ENCODE results near the gene MRC2. TPM values are rescaled to one million over a fixed set of nuclear protein-coding genes. Genes with fewer than 3 reads are reported as not detected.
"Not testable (repeated sequence)": the region's sequence is repeated elsewhere in the genome, so short reads cannot be mapped to it uniquely, and the experiment has no call there.

MRC2 gene
- 1.7 TPM for total RNA-seq

GRCh38 chr17:62627219-62627903 lies at the start of gene MRC2:
TSS of gene MRC2 (plus strand) at chr17:62627670. CDS start at chr17:62627803, 133 bp downstream.
- Histone ChIP-seq H3K9me3 (ENCODE audit: low read depth, low read length) (no peaks in the 10 kb centered on the region), H3K4me3 (ENCODE audit: low read length) (peak within 1 kb of the TSS; percentile 28), H3K4me1 (ENCODE audit: insufficient read depth, low read length) (peaks cover 23% of the 10 kb centered on the region), H3K27me3 (ENCODE audit: insufficient read depth, low read length) (no peaks in the 10 kb centered on the region)

GRCh38 chr17:62578757-62579487 lies 48.5 kb upstream of the MRC2 start:
- Histone ChIP-seq H3K4me3 (ENCODE audit: low read length) (no peak overlapping the region), H3K9me3 (ENCODE audit: low read depth, low read length) (no peaks in the 10 kb centered on the region), H3K4me1 (ENCODE audit: insufficient read depth, low read length) (no peaks in the 10 kb centered on the region)

GRCh38 chr17:62580947-62581346 lies 46.5 kb upstream of the MRC2 start:
- no peaks in the 10 kb centered on the region for H3K4me1 ChIP-seq (ENCODE audit: insufficient read depth, low read length)
- H3K9me3 ChIP-seq (ENCODE audit: low read depth, low read length), result no peaks in the 10 kb centered on the region
- no peak overlapping the region for H3K4me3 ChIP-seq (ENCODE audit: low read length)
- H3K27me3 ChIP-seq (ENCODE audit: insufficient read depth, low read length), result no peaks in the 10 kb centered on the region

More at GRCh38 chr17:62578757-62579487, 48.5 kb upstream of the MRC2 start:
- H3K27me3 ChIP-seq (ENCODE audit: insufficient read depth, low read length), result no peaks in the 10 kb centered on the region

- H3K9me3 ChIP-seq (ENCODE audit: low read depth, low read length), result no peaks in the 10 kb centered on the region
- H3K27me3 ChIP-seq (ENCODE audit: insufficient read depth, low read length), result no peaks in the 10 kb centered on the region
- no peak overlapping the region for H3K4me3 ChIP-seq (ENCODE audit: low read length)
- no peaks in the 10 kb centered on the region for H3K4me1 ChIP-seq (ENCODE audit: insufficient read depth, low read length)
Measured at GRCh38 chr17:62581764-62582163, 45.7 kb upstream of the MRC2 start.

GRCh38 chr17:62587554-62587953 lies 39.9 kb upstream of the MRC2 start:
- no peaks in the 10 kb centered on the region for H3K9me3 ChIP-seq (ENCODE audit: low read depth, low read length)
- H3K27me3 ChIP-seq (ENCODE audit: insufficient read depth, low read length), result no peaks in the 10 kb centered on the region
- no peak overlapping the region for H3K4me3 ChIP-seq (ENCODE audit: low read length)
- no peaks in the 10 kb centered on the region for H3K4me1 ChIP-seq (ENCODE audit: insufficient read depth, low read length)

- Histone ChIP-seq H3K9me3 (ENCODE audit: low read depth, low read length) (no peaks in the 10 kb centered on the region), H3K4me3 (ENCODE audit: low read length) (no peak overlapping the region), H3K4me1 (ENCODE audit: insufficient read depth, low read length) (no peaks in the 10 kb centered on the region), H3K27me3 (ENCODE audit: insufficient read depth, low read length) (no peaks in the 10 kb centered on the region)
Measured at GRCh38 chr17:62588109-62588508, 39.4 kb upstream of the MRC2 start.

GRCh38 chr17:62591333-62591732 lies 36.1 kb upstream of the MRC2 start:
- Histone ChIP-seq H3K9me3 (ENCODE audit: low read depth, low read length) (no peaks in the 10 kb centered on the region), H3K4me3 (ENCODE audit: low read length) (no peak overlapping the region), H3K27me3 (ENCODE audit: insufficient read depth, low read length) (no peaks in the 10 kb centered on the region), H3K4me1 (ENCODE audit: insufficient read depth, low read length) (no peaks in the 10 kb centered on the region)

GRCh38 chr17:62591822-62592221 lies 35.6 kb upstream of the MRC2 start:
- not testable (repeated sequence) for H3K4me1 ChIP-seq (ENCODE audit: insufficient read depth, low read length)

GRCh38 chr17:62592341-62593099 lies 35.0 kb upstream of the MRC2 start:
- Histone ChIP-seq H3K27me3 (ENCODE audit: insufficient read depth, low read length) (no peaks in the 10 kb centered on the region), H3K9me3 (ENCODE audit: low read depth, low read length) (no peaks in the 10 kb centered on the region), H3K4me1 (ENCODE audit: insufficient read depth, low read length) (no peaks in the 10 kb centered on the region), H3K4me3 (ENCODE audit: low read length) (no peak overlapping the region)

More at GRCh38 chr17:62591822-62592221, 35.6 kb upstream of the MRC2 start:
- not testable (repeated sequence) for H3K27me3 ChIP-seq (ENCODE audit: insufficient read depth, low read length); H3K4me3 ChIP-seq (ENCODE audit: low read length); H3K9me3 ChIP-seq (ENCODE audit: low read depth, low read length)

- no peaks in the 10 kb centered on the region for H3K4me1 ChIP-seq (ENCODE audit: insufficient read depth, low read length)
- H3K27me3 ChIP-seq (ENCODE audit: insufficient read depth, low read length), result no peaks in the 10 kb centered on the region
- H3K9me3 ChIP-seq (ENCODE audit: low read depth, low read length), result no peaks in the 10 kb centered on the region
- H3K4me3 ChIP-seq (ENCODE audit: low read length), result no peak overlapping the region
Measured at GRCh38 chr17:62595484-62595883, 32.0 kb upstream of the MRC2 start.

- Histone ChIP-seq H3K27me3 (ENCODE audit: insufficient read depth, low read length) (no peaks in the 10 kb centered on the region), H3K4me3 (ENCODE audit: low read length) (no peak overlapping the region), H3K4me1 (ENCODE audit: insufficient read depth, low read length) (no peaks in the 10 kb centered on the region), H3K9me3 (ENCODE audit: low read depth, low read length) (no peaks in the 10 kb centered on the region)
Measured at GRCh38 chr17:62596662-62597061, 30.8 kb upstream of the MRC2 start.

- Histone ChIP-seq H3K9me3 (ENCODE audit: low read depth, low read length) (no peaks in the 10 kb centered on the region), H3K4me1 (ENCODE audit: insufficient read depth, low read length) (no peaks in the 10 kb centered on the region), H3K27me3 (ENCODE audit: insufficient read depth, low read length) (no peaks in the 10 kb centered on the region), H3K4me3 (ENCODE audit: low read length) (no peak overlapping the region)
Measured at GRCh38 chr17:62597150-62597549, 30.3 kb upstream of the MRC2 start.

- Histone ChIP-seq H3K27me3 (ENCODE audit: insufficient read depth, low read length) (no peaks in the 10 kb centered on the region), H3K9me3 (ENCODE audit: low read depth, low read length) (no peaks in the 10 kb centered on the region), H3K4me3 (ENCODE audit: low read length) (no peak overlapping the region)
Measured at GRCh38 chr17:62597920-62598319, 29.6 kb upstream of the MRC2 start.

GRCh38 chr17:62599964-62600657 lies 27.4 kb upstream of the MRC2 start:
- Histone ChIP-seq H3K4me3 (ENCODE audit: low read length) (no peak overlapping the region), H3K27me3 (ENCODE audit: insufficient read depth, low read length) (no peaks in the 10 kb centered on the region), H3K4me1 (ENCODE audit: insufficient read depth, low read length) (no peaks in the 10 kb centered on the region), H3K9me3 (ENCODE audit: low read depth, low read length) (no peaks in the 10 kb centered on the region)

More at GRCh38 chr17:62597920-62598319, 29.6 kb upstream of the MRC2 start:
- H3K4me1 ChIP-seq (ENCODE audit: insufficient read depth, low read length), result no peaks in the 10 kb centered on the region

GRCh38 chr17:62600805-62601204 lies 26.7 kb upstream of the MRC2 start:
- Histone ChIP-seq H3K4me1 (ENCODE audit: insufficient read depth, low read length) (no peaks in the 10 kb centered on the region), H3K4me3 (ENCODE audit: low read length) (no peak overlapping the region), H3K9me3 (ENCODE audit: low read depth, low read length) (no peaks in the 10 kb centered on the region), H3K27me3 (ENCODE audit: insufficient read depth, low read length) (no peaks in the 10 kb centered on the region)

Data from mononuclear cell (primary cell).